VCaP (cell line): ENCODE measurements around the gene TPT1.
"Not testable (repeated sequence)": the region's sequence is repeated elsewhere in the genome, so short reads cannot be mapped to it uniquely, and the experiment has no call there.

ENCODE experiments used
- H3K27ac ChIP-seq: fragments of 450-650 bp; 2 replicates; pipeline ENCODE4 v1.5.1; 2017
- CTCF ChIP-seq: fragments of 450-650 bp; conservative IDR thresholded peaks from 2 replicates; pipeline ENCODE4 v1.5.1; 2017; ENCODE audit warnings: mild to moderate bottlenecking, moderate library complexity

The TPT1 gene

GRCh38 chr13:45376651-45377050, 35.7 kb upstream of the TPT1 start:
- not testable (repeated sequence) for H3K27ac ChIP-seq

GRCh38 chr13:45374917-45375316, 33.9 kb upstream of the TPT1 start:
- H3K27ac ChIP-seq = no peak overlapping the region
- no peak for TF ChIP-seq CTCF

GRCh38 chr13:45373162-45373547, 32.2 kb upstream of the TPT1 start:
- no peak overlapping the region for H3K27ac ChIP-seq
- no peak for TF ChIP-seq CTCF

DNA sequence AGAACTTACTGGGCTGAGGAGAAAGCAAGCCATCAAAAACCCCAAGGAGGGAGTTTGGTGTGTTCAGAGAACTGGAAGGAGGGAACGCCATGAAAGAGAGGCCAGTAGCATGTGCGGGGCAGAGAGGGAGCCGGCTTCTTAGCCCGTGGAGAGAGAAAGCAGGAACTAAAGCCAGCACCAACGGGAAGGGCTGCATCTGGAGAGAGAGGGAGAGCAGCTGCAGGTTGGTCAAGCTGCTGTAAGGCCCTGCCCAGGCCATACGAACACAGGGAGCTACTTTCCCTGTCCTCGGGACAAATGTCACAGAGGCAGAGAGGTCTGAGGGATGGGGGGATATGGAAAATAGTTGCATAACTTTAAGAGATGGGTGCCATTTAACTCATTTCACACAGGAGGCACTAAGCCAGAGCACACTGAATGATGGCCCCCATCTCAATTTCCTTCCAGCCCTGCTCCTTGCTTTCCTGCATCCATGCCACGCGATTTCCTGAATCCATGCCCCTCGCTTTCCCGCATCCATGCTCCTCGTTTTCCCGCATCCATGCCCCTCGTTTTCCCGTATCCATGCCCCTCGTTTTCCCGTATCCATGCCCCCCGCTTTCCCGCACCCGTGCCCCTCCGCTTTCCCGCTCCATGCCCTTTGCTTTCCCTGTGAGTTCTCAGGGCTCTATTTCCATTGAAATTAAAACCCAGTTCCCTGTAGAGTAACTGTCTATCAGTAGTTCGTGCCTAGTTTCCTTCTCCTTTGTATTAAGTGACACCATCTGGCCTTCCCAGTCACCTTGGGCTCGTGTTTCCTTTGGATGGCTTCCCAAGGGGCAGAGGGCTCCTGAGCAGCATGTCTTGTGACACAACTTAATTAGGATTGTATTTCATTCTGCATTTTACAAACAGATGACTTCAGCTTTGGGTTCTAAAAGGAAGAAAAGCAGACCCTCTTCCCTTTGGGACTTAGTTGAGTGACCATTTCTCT, 31.5 kb upstream of the TPT1 start:
- no peak overlapping the region for H3K27ac ChIP-seq
- no peak for TF ChIP-seq CTCF

- no peak overlapping the region for H3K27ac ChIP-seq
- TF ChIP-seq CTCF = peak; percentile 97
These were observed 30.0 kb upstream of the TPT1 start for GRCh38 chr13:45370922-45371406.

DNA sequence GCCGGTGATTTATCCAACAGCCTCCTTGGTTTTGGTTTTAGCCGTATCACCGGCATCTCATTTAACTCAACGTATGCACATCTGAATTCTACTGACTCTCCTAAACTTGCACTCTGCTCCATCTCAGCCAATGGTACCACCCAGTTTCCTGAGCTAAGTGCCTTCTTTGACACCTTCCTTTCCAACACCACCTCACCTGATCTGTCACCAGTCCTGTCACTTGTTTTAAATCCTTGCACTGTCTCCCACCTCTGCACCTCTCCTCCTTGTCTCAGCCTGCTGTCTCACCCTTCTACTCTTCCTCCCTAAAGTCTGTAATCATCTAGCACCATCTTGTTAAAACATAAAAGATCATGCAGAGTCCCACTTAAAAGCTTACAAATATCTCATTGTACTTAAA, 28.1 kb upstream of the TPT1 start:
- no peak for TF ChIP-seq CTCF
- H3K27ac ChIP-seq = peak overlapping the region; percentile 54

GRCh38 chr13:45368571-45368970, 27.6 kb upstream of the TPT1 start:
- H3K27ac ChIP-seq = peak overlapping the region; percentile 54
- no peak for TF ChIP-seq CTCF

- H3K27ac ChIP-seq = peak overlapping the region; percentile 54
- TF ChIP-seq CTCF = no peak
These were observed 27.0 kb upstream of the TPT1 start for GRCh38 chr13:45368005-45368404.
